MM.1S (cell line): Measurements from ENCODE around the gene LACTB.

Source experiments
- DNase-seq: peaks from one replicate; pipeline ENCODE4 v3.0.0-alpha.2; 2015
- H2AFZ ChIP-seq: fragments of 300-600 bp; sonication (generic); 2 replicates; pipeline ENCODE4 v1.6.0; 2016; ENCODE audit warnings: antibody characterized with exemption, low read length
- H3F3A ChIP-seq: fragments of 300-600 bp; sonication (generic); 2 replicates; pipeline ENCODE4 v1.6.1; 2016; ENCODE audit warnings: mild to moderate bottlenecking, antibody characterized with exemption, low read length, moderate library complexity, mixed read lengths; ENCODE audit not compliant: insufficient read depth
- H3K27ac ChIP-seq: fragments of 300-600 bp; sonication (generic); 2 replicates; pipeline ENCODE4 v1.5.1; 2016; ENCODE audit warnings: mild to moderate bottlenecking, low read length
- H3K27me3 ChIP-seq: fragments of 300-600 bp; sonication (generic); replicated peaks from 2 replicates; pipeline ENCODE4 v1.6.0; 2016; ENCODE audit warnings: low read length; ENCODE audit not compliant: insufficient read depth
- H3K36me3 ChIP-seq: fragments of 300-600 bp; sonication (generic); replicated peaks from 2 replicates; pipeline ENCODE4 v1.6.1; 2016; ENCODE audit warnings: mild to moderate bottlenecking, low read length, mixed read lengths; ENCODE audit not compliant: insufficient read depth
- H3K4me1 ChIP-seq: fragments of 300-600 bp; sonication (generic); 2 replicates; pipeline ENCODE4 v1.6.1; 2016; ENCODE audit warnings: low read length, mixed read lengths
- H3K4me2 ChIP-seq: fragments of 300-600 bp; sonication (generic); 2 replicates; pipeline ENCODE4 v1.6.0; 2016; ENCODE audit warnings: low read depth, low read length
- H3K4me3 ChIP-seq: fragments of 300-600 bp; sonication (generic); 2 replicates; pipeline ENCODE4 v1.5.1; 2016; ENCODE audit warnings: low read length, mixed read lengths
- H3K79me2 ChIP-seq: fragments of 300-600 bp; sonication (generic); 2 replicates; pipeline ENCODE4 v1.6.1; 2016; ENCODE audit warnings: mixed run types, low read length, mixed read lengths
- H3K9ac ChIP-seq: fragments of 300-600 bp; sonication (generic); 2 replicates; pipeline ENCODE4 v1.6.1; 2016; ENCODE audit warnings: low read length, mixed read lengths
- H3K9me2 ChIP-seq: fragments of 300-600 bp; sonication (generic); replicated peaks from 2 replicates; pipeline ENCODE4 v1.6.1; 2016; ENCODE audit warnings: mild to moderate bottlenecking, low read length, mixed read lengths; ENCODE audit not compliant: insufficient read depth
- H3K9me3 ChIP-seq: fragments of 300-600 bp; sonication (generic); replicated peaks from 2 replicates; pipeline ENCODE4 v1.6.1; 2016; ENCODE audit warnings: mild to moderate bottlenecking, low read length, mixed read lengths; ENCODE audit not compliant: insufficient read depth
- H4K20me1 ChIP-seq: fragments of 300-600 bp; sonication (generic); 2 replicates; pipeline ENCODE4 v1.6.1; 2016; ENCODE audit warnings: mild to moderate bottlenecking, low read length, moderate library complexity, mixed read lengths; ENCODE audit not compliant: insufficient read depth
- EZH2 ChIP-seq: fragments of 300-600 bp; sonication (generic); optimal IDR thresholded peaks from 2 replicates; pipeline ENCODE3; 2017; ENCODE audit warnings: low read depth, mild to moderate bottlenecking, antibody characterized with exemption, low read length, mixed read lengths
- EZH2phosphoT487 ChIP-seq: fragments of 300-600 bp; sonication (generic); IDR thresholded peaks from 2 replicates; pipeline ENCODE4 v1.6.1; 2018; ENCODE audit warnings: antibody characterized with exemption, low read length
- TF ChIP-seq, protein P1 (sequence below): fragments of 300-600 bp; sonication (generic); IDR thresholded peaks from 2 replicates; pipeline ENCODE4 v1.5.1; 2016; ENCODE audit warnings: antibody characterized with exemption, low read length, mixed read lengths

Gene LACTB

DNA sequence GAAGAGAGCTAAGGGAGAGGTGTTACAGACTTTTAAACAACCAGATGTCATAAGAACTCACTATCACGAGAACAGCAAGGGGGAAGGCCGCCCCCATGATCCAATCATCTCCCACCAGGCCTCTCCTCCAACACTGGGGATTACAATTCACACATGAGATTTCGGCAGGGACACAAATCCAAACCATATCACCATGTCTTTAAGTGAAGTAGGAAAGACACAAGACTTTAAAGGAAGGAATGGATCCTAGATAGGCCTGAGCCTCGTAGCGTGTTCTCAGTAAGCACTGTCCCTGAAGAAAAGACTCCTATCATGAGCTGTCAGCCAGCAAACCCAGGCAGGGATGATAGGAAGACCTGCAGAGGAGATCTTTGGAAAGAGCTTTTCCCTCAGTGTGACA lies 50.7 kb downstream of the LACTB start:
- Histone ChIP-seq H3K4me3 (no peak overlapping the region), H3K27ac (no peak overlapping the region), H3K27me3 (no peaks in the 10 kb centered on the region), H3K4me2 (no peak overlapping the region), H3K36me3 (no peaks in the 10 kb centered on the region), H3K79me2 (no peaks in the 10 kb centered on the region), H3K9ac (no peak overlapping the region), H3K4me1 (0 out of 2 replicates have a peak, but pooled peaks cover 4% of the 10 kb centered on the region), H3F3A (no peaks in the 10 kb centered on the region), H4K20me1 (no peaks in the 10 kb centered on the region), H2AFZ (no peak overlapping the region), H3K9me3 (no peaks in the 10 kb centered on the region), H3K9me2 (no peaks in the 10 kb centered on the region)
- TF ChIP-seq, protein P1, sequence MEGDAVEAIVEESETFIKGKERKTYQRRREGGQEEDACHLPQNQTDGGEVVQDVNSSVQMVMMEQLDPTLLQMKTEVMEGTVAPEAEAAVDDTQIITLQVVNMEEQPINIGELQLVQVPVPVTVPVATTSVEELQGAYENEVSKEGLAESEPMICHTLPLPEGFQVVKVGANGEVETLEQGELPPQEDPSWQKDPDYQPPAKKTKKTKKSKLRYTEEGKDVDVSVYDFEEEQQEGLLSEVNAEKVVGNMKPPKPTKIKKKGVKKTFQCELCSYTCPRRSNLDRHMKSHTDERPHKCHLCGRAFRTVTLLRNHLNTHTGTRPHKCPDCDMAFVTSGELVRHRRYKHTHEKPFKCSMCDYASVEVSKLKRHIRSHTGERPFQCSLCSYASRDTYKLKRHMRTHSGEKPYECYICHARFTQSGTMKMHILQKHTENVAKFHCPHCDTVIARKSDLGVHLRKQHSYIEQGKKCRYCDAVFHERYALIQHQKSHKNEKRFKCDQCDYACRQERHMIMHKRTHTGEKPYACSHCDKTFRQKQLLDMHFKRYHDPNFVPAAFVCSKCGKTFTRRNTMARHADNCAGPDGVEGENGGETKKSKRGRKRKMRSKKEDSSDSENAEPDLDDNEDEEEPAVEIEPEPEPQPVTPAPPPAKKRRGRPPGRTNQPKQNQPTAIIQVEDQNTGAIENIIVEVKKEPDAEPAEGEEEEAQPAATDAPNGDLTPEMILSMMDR = no peak
- TF ChIP-seq EZH2 = no peak
- TF ChIP-seq EZH2phosphoT487 = no peak
- no peak for DNase-seq

DNA sequence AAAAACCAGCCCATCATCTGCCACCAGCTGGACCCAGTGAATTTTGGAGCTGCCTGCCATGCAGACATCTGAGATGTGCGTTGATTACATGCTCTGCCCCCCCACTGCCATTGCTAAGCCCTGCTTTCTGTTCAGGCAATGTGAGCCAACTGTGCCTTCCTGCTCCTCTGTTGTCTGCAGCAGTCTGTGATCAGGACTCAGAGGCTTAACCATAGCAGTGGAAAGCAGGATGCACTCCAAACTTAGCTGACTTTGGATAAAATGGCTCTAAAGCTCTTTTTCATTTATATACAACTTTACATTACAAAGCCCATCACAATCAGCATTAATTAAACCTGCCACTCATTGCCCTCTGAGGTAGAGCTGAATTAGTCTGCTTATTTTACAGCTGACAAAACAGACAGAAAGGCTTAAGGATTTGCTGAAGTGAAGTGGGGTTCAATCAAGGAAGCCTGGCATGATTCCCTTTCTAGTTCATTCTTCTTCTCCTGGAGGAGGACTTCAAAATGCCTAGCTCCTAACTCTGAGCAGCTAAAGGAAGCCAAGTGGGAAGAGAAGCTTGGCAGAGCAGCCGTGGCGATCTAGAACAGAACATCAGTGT lies 51.3 kb downstream of the LACTB start:
- no peak overlapping the region for H3K9ac ChIP-seq
- DNase-seq = no peak
- 0 out of 2 replicates have a peak, but pooled peaks cover 7% of the 10 kb centered on the region for H3K4me1 ChIP-seq
- H2AFZ ChIP-seq = no peak overlapping the region
- no peak overlapping the region for H3K4me2 ChIP-seq
- no peaks in the 10 kb centered on the region for H3K36me3 ChIP-seq
- no peaks in the 10 kb centered on the region for H3K9me2 ChIP-seq
- no peaks in the 10 kb centered on the region for H3F3A ChIP-seq
- TF ChIP-seq, protein P1 = no peak
- no peak for TF ChIP-seq EZH2
- no peak for TF ChIP-seq EZH2phosphoT487
- no peak overlapping the region for H3K4me3 ChIP-seq
- H3K79me2 ChIP-seq = no peaks in the 10 kb centered on the region
- H4K20me1 ChIP-seq = no peaks in the 10 kb centered on the region
- no peak overlapping the region for H3K27ac ChIP-seq
- H3K27me3 ChIP-seq = no peaks in the 10 kb centered on the region
- no peaks in the 10 kb centered on the region for H3K9me3 ChIP-seq

DNA sequence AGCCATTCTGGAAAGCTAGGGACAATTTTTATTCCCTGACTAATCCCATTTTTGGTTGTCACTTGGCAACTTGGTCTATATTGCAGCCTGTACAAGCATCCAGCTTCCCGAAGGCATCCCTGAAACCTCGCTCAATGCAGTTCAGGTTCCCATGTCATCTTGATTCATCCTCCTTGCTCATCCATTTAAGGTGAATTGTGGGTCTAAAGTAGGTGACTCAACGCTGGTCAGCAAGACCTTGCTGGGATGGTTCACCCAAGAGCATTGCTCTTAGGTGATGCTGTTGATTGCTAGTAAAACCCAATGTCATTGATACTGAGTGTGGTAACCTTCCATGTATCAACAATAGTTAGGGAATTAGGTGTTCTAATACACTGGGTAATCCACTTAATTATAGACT lies 54.6 kb downstream of the LACTB start:
- no peak for DNase-seq

More for the DNA sequence above, 54.6 kb downstream of the LACTB start:
- no peaks in the 10 kb centered on the region for H3K9me2 ChIP-seq
- H3K79me2 ChIP-seq = no peaks in the 10 kb centered on the region
- no peak overlapping the region for H3K9ac ChIP-seq
- no peak overlapping the region for H3K4me3 ChIP-seq
- H3K4me2 ChIP-seq = no peak overlapping the region
- H3K36me3 ChIP-seq = no peaks in the 10 kb centered on the region
- no peaks in the 10 kb centered on the region for H3F3A ChIP-seq
- no peak overlapping the region for H3K27ac ChIP-seq
- no peak overlapping the region for H2AFZ ChIP-seq
- H3K9me3 ChIP-seq = no peaks in the 10 kb centered on the region
- no peaks in the 10 kb centered on the region for H3K27me3 ChIP-seq
- 0 out of 2 replicates have a peak, but pooled peaks cover 7% of the 10 kb centered on the region for H3K4me1 ChIP-seq
- TF ChIP-seq EZH2 = no peak
- TF ChIP-seq, protein P1 = no peak
- TF ChIP-seq EZH2phosphoT487 = no peak
- H4K20me1 ChIP-seq = no peaks in the 10 kb centered on the region
